DMS 273 (cell line): ENCODE measurements around the gene RINT1.

Experiments
- DNase-seq: peaks from one replicate; lab custom pipeline; 2025; ENCODE audit not compliant: unreplicated experiment; lab: John Stamatoyannopoulos, UW

Gene RINT1

GRCh38 chr7:105530546-105530945 is 1.5 kb upstream of the RINT1 start:
- no peak for DNase-seq

GRCh38 chr7:105532709-105533460 is 884 bp downstream of the RINT1 start:
- DNase-seq = peak; percentile 58

- no peak for DNase-seq
Measured at GRCh38 chr7:105538339-105538738, 6.3 kb downstream of the RINT1 start.

- DNase-seq = no peak
Measured at GRCh38 chr7:105559926-105560325, 27.9 kb downstream of the RINT1 start.

GRCh38 chr7:105565190-105565589 is 33.2 kb downstream of the RINT1 start:
- DNase-seq = no peak

- no peak for DNase-seq
Measured at GRCh38 chr7:105567024-105567423, 35.0 kb downstream of the RINT1 start.

GRCh38 chr7:105567821-105568220 is 35.8 kb downstream of the RINT1 start:
- no peak for DNase-seq

GRCh38 chr7:105571891-105572290 is 39.9 kb downstream of the RINT1 start:
- DNase-seq = no peak

- no peak for DNase-seq
Measured at GRCh38 chr7:105577251-105577650, 45.2 kb downstream of the RINT1 start.

- DNase-seq = no peak
Measured at GRCh38 chr7:105578496-105578895, 46.5 kb downstream of the RINT1 start.

GRCh38 chr7:105580022-105580740 is 48.2 kb downstream of the RINT1 start:
- DNase-seq = no peak

- DNase-seq = peak; percentile 96
Measured at GRCh38 chr7:105581066-105581811, 49.2 kb downstream of the RINT1 start, which contains the start of gene EFCAB10. Gene EFCAB10 (minus strand): TSS chr7:105581493. CDS start chr7:105581463, 30 bp downstream.

- no peak for DNase-seq
Measured at GRCh38 chr7:105583061-105583460, 51.1 kb downstream of the RINT1 start.

GRCh38 chr7:105584165-105584564 is 52.2 kb downstream of the RINT1 start:
- no peak for DNase-seq

GRCh38 chr7:105585850-105586500 is 54.0 kb downstream of the RINT1 start:
- no peak for DNase-seq

- DNase-seq = no peak
Measured at GRCh38 chr7:105587909-105588635, 56.1 kb downstream of the RINT1 start.

GRCh38 chr7:105589356-105590077 is 57.5 kb downstream of the RINT1 start:
- DNase-seq = peak; percentile 95

- DNase-seq = no peak
Measured at GRCh38 chr7:105590793-105591192, 58.8 kb downstream of the RINT1 start.

- no peak for DNase-seq
Measured at GRCh38 chr7:105591522-105591921, 59.5 kb downstream of the RINT1 start.

GRCh38 chr7:105594034-105594433 is 62.0 kb downstream of the RINT1 start:
- peak; percentile 98 for DNase-seq
